Stomach (tissue), 9 donors: ENCODE data around the gene KIAA0513. TPM values are rescaled to one million over a fixed set of nuclear protein-coding genes. Genes with fewer than 3 reads are reported as not detected.

Experiments
- DNase-seq, 2 donors: peaks; one replicate each; pipeline versions ENCODE4 v3.0.0 to v3.0.0-alpha.2; 2013 to 2019
- H3K27ac ChIP-seq, 5 donors: fragments of 200-600 bp in 4 of 5; sonication (generic) in 4 of 5; one replicate each; pipeline ENCODE4 v1.5.1; 2013 to 2019; ENCODE audit warnings: mild to moderate bottlenecking in 1 of 5, moderate library complexity in 1 of 5
- H3K27me3 ChIP-seq, 3 donors: fragments of 200-600 bp; sonication (generic); one replicate each; pipeline ENCODE4 v1.5.1; 2017 to 2019; ENCODE audit warnings: mixed run types in 1 of 3
- H3K36me3 ChIP-seq, 4 donors: fragments of 200-600 bp; sonication (generic); 1 replicate in 3 of 4; 2 replicates in 1 of 4; pipeline ENCODE4 v1.5.1; 2016 to 2019
- H3K4me1 ChIP-seq, 4 donors: fragments of 200-600 bp; sonication (generic); one replicate each; pipeline ENCODE4 v1.5.1; 2016 to 2019
- H3K4me3 ChIP-seq, 4 donors: fragments of 200-600 bp; sonication (generic) in 3 of 4; one replicate each; pipeline ENCODE4 v1.5.1; 2016 to 2019; ENCODE audit warnings: mild to moderate bottlenecking in 1 of 4
- H3K9me3 ChIP-seq, 4 donors: fragments of 200-600 bp; sonication (generic); one replicate each; pipeline ENCODE4 v1.5.1; 2016 to 2019
- CTCF ChIP-seq, 7 experiments: fragments of 450-650 bp in 4 of 7; fragments of 200-600 bp in 3 of 7; sonication (generic) in 3 of 7; IDR thresholded peaks; one replicate each; pipeline ENCODE4 v1.5.1; 2016 to 2019; ENCODE audit warnings: antibody characterized with exemption in 7 of 7, control low read depth in 2 of 7, mild to moderate bottlenecking in 1 of 7
- EP300 ChIP-seq: sonication (generic); formaldehyde crosslinking; IDR thresholded peaks from one replicate; pipeline ENCODE4 v1.6.1; 2017; ENCODE audit warnings: antibody characterized with exemption
- POLR2A ChIP-seq, 4 donors: fragments of 450-650 bp; IDR thresholded peaks; one replicate each; pipeline ENCODE4 v1.6.1; 2016; ENCODE audit warnings: antibody characterized with exemption in 4 of 4, control low read depth in 2 of 4, mild to moderate bottlenecking in 1 of 4, moderate library complexity in 1 of 4
- POLR2AphosphoS5 ChIP-seq, 3 donors: sonication (generic); formaldehyde crosslinking; IDR thresholded peaks; one replicate each; pipeline ENCODE4 v1.6.1; 2016; ENCODE audit warnings: antibody characterized with exemption in 3 of 3
- WGBS, 5 donors: extraction: QIAGEN DNeasy Blood & Tissue Kit in 3 of 5; methylation state at CpG; one replicate each; pipeline versions ENCODE4 v1.1.5 to v1.1.7; 2013 to 2018; 5-methylcytosine and 5-hydroxymethylcytosine counted together
- intact Hi-C: fragments of 100-400 bp; cut with DNase I; formaldehyde crosslinking; loops from one replicate; pipeline ENCODE4 v1.15.1; 2023; ENCODE audit warnings: low total_unique reads
- polyA plus RNA-seq, 3 donors: library from polyadenylated mRNA; stranded (reverse); fragments of 200-250 nt; gene quantifications; one replicate each; pipeline ENCODE4 v1.2.3, GENCODE V29; 2013
- total RNA-seq, 5 donors: library from RNA; depleted of rRNA; stranded (reverse); fragments of >200 nt; gene quantifications; one replicate each; pipeline versions ENCODE4 v1.1.0 to v1.2.3, GENCODE V29; 2014 to 2016
- donor health status: healthy with polysubstance abuse.
- donor health status: Bipolar disorder and iron deficiency.
- donor health status: healthy.

Gene KIAA0513
- total and polyA plus RNA-seq, 8 donors, result 3.6 to 40.6 (median 14.9) TPM

GRCh38 chr16:85077576-85078125, 50.1 kb downstream of the KIAA0513 start:
- TF ChIP-seq POLR2AphosphoS5 (IDR thresholded peaks at IDR 0.05) (no peak), CTCF (IDR thresholded peaks at IDR 0.05) (no peak), POLR2A (IDR thresholded peaks at IDR 0.05) (no peak), EP300 (no peak)
- Histone ChIP-seq H3K4me3 (no peak overlapping the region), H3K4me1 (peaks cover 0 to 3% (median 1%) of the 10 kb centered on the region in 4 donors), H3K27ac (no peak overlapping the region), H3K36me3 (peaks cover 46 to 98% (median 96%) of the 10 kb centered on the region in 4 donors), H3K9me3 (no peaks in the 10 kb centered on the region), H3K27me3 (no peaks in the 10 kb centered on the region)
- 89 to 95% (median 92%) methylated on average over 15 to 16 of the region's 16 CpGs for WGBS, 5 donors
- intact Hi-C loops, result no loop called here
- no peak for DNase-seq

GRCh38 chr16:85078226-85078625, 50.6 kb downstream of the KIAA0513 start:
- Histone ChIP-seq H3K9me3 (no peaks in the 10 kb centered on the region), H3K27me3 (no peaks in the 10 kb centered on the region), H3K27ac (no peak overlapping the region), H3K36me3 (peaks cover 40 to 98% (median 94%) of the 10 kb centered on the region in 4 donors), H3K4me1 (peaks cover 0 to 7% (median 4%) of the 10 kb centered on the region in 4 donors), H3K4me3 (no peak overlapping the region)
- intact Hi-C loops, result no loop called here
- TF ChIP-seq POLR2A (IDR thresholded peaks at IDR 0.05), result no peak
- no peak for TF ChIP-seq EP300
- no peak for TF ChIP-seq POLR2AphosphoS5 (IDR thresholded peaks at IDR 0.05)
- no peak for TF ChIP-seq CTCF (IDR thresholded peaks at IDR 0.05)
- WGBS, 5 donors, result 84 to 93% (median 92%) methylated on average over 9 to 10 of the region's 10 CpGs
- DNase-seq, result no peak

GRCh38 chr16:85078952-85079351, 51.4 kb downstream of the KIAA0513 start:
- intact Hi-C loops, result no loop called here
- Histone ChIP-seq H3K9me3 (no peaks in the 10 kb centered on the region), H3K4me3 (no peak overlapping the region), H3K27ac (no peak overlapping the region), H3K27me3 (no peaks in the 10 kb centered on the region), H3K4me1 (peaks cover 0 to 7% (median 5%) of the 10 kb centered on the region in 4 donors), H3K36me3 (peaks cover 35 to 94% (median 87%) of the 10 kb centered on the region in 4 donors)
- 93 to 99% (median 98%) methylated on average over 10 of the region's 10 CpGs for WGBS, 5 donors
- no peak for TF ChIP-seq POLR2AphosphoS5 (IDR thresholded peaks at IDR 0.05)
- no peak for TF ChIP-seq CTCF (IDR thresholded peaks at IDR 0.05)
- TF ChIP-seq EP300, result no peak
- no peak for TF ChIP-seq POLR2A (IDR thresholded peaks at IDR 0.05)
- DNase-seq, result no peak

GRCh38 chr16:85079785-85080570, 52.4 kb downstream of the KIAA0513 start:
- peaks cover 35 to 89% (median 79%) of the 10 kb centered on the region in 4 donors for H3K36me3 ChIP-seq
- H3K27me3 ChIP-seq, result no peaks in the 10 kb centered on the region
- no peak for DNase-seq
- peaks cover 0 to 7% (median 5%) of the 10 kb centered on the region in 4 donors for H3K4me1 ChIP-seq
- TF ChIP-seq POLR2AphosphoS5 (IDR thresholded peaks at IDR 0.05) (no peak), POLR2A (IDR thresholded peaks at IDR 0.05) (no peak), EP300 (no peak), CTCF (IDR thresholded peaks at IDR 0.05) (no peak)
- intact Hi-C loops, result no loop called here
- WGBS, 5 donors, result 80 to 90% (median 87%) methylated on average over 22 of the region's 22 CpGs
- no peak overlapping the region for H3K27ac ChIP-seq
- H3K9me3 ChIP-seq, result no peaks in the 10 kb centered on the region
- H3K4me3 ChIP-seq, result no peak overlapping the region
